Keratinocyte (primary cell): ENCODE data around the gene ZNF423. TPM values are rescaled to one million over a fixed set of nuclear protein-coding genes. Genes with fewer than 3 reads are reported as not detected.

Source experiments
- DNase-seq: peaks from one replicate; pipeline ENCODE4 v3.0.0-alpha.2; 2011; ENCODE audit warnings: low read depth, missing footprints, low spot score
- FAIRE-seq: peaks from 2 replicates; lab custom pipeline; 2011; peaks lifted over from hg19 to GRCh38; lab: Jason Lieb, UNC
- H2AFZ ChIP-seq: 2 replicates; pipeline ENCODE4 v1.6.0; 2012; ENCODE audit warnings: low read length, control low read depth, inconsistent platforms; ENCODE audit not compliant: control insufficient read depth
- H3K27ac ChIP-seq: 2 replicates; pipeline ENCODE4 v1.5.1; 2011; ENCODE audit warnings: low read length; ENCODE audit not compliant: control insufficient read depth, insufficient read depth
- H3K27me3 ChIP-seq: 3 replicates; pipeline ENCODE4 v1.6.0; 2011; ENCODE audit warnings: low read length; ENCODE audit not compliant: control insufficient read depth, insufficient read depth; ENCODE audit errors: extremely low read depth
- H3K36me3 ChIP-seq, 2 experiments: 2 replicates in 1 of 2; 3 replicates in 1 of 2; pipeline ENCODE4 v1.5.1; 2011; ENCODE audit warnings: low read length in 2 of 2, mild to moderate bottlenecking in 1 of 2; ENCODE audit not compliant: control insufficient read depth in 2 of 2, insufficient read depth in 2 of 2; ENCODE audit errors: extremely low read depth in 1 of 2
- H3K4me1 ChIP-seq: 3 replicates; pipeline ENCODE4 v1.5.1; 2011; ENCODE audit warnings: low read length; ENCODE audit not compliant: control insufficient read depth, insufficient read depth; ENCODE audit errors: extremely low read depth
- H3K4me2 ChIP-seq: 3 replicates; pipeline ENCODE4 v1.6.0; 2011; ENCODE audit warnings: low read depth, low read length; ENCODE audit not compliant: control insufficient read depth, insufficient read depth; ENCODE audit errors: extremely low read depth
- H3K4me3 ChIP-seq, 3 experiments: fragments of 200-600 bp in 1 of 3; sonication (generic) in 1 of 3; 2 replicates in 2 of 3; 3 replicates in 1 of 3; pipeline ENCODE4 v1.5.1; 2011 to 2016; ENCODE audit warnings: low read length in 3 of 3, mild to moderate bottlenecking in 3 of 3, control low read depth in 2 of 3, inconsistent platforms in 1 of 3, low read depth in 1 of 3, mixed read lengths in 1 of 3, mixed run types in 1 of 3, moderate library complexity in 1 of 3; ENCODE audit not compliant: control insufficient read depth in 2 of 3, insufficient read depth in 2 of 3; ENCODE audit errors: extremely low read depth in 1 of 3
- H3K79me2 ChIP-seq: 2 replicates; pipeline ENCODE4 v1.6.0; 2012; ENCODE audit warnings: low read length; ENCODE audit not compliant: control insufficient read depth, insufficient read depth
- H3K9ac ChIP-seq: 3 replicates; pipeline ENCODE4 v1.6.0; 2011; ENCODE audit warnings: low read length; ENCODE audit not compliant: control insufficient read depth, insufficient read depth; ENCODE audit errors: extremely low read depth
- H3K9me1 ChIP-seq: 3 replicates; pipeline ENCODE4 v1.6.0; 2011; ENCODE audit warnings: low read length; ENCODE audit not compliant: control insufficient read depth, insufficient read depth; ENCODE audit errors: extremely low read depth
- H3K9me3 ChIP-seq: 2 replicates; pipeline ENCODE4 v1.5.1; 2012; ENCODE audit warnings: low read depth, low read length; ENCODE audit not compliant: control insufficient read depth
- H4K20me1 ChIP-seq: 3 replicates; pipeline ENCODE4 v1.6.0; 2011; ENCODE audit warnings: low read length; ENCODE audit not compliant: control insufficient read depth, insufficient read depth; ENCODE audit errors: extremely low read depth
- EZH2 ChIP-seq: IDR thresholded peaks from one replicate; pipeline ENCODE4 v1.6.1; 2012; ENCODE audit warnings: inconsistent platforms, mild to moderate bottlenecking, low read length, moderate library complexity
- dilution Hi-C: fragments of 300-500 bp; cut with MboI; formaldehyde crosslinking; loops from one replicate; pipeline ENCODE4 v1.7.0; 2020; ENCODE audit warnings: low sequenced_read_pairs; ENCODE audit not compliant: extremely low pct_ligation_motif_present
- polyA plus RNA-seq, 5 experiments: library from polyadenylated mRNA; depleted of rRNA in 3 of 5; stranded (reverse) in 3 of 5; stranded (forward) in 1 of 5; unstranded in 1 of 5; fragments of >200 nt; gene quantifications; 1 replicate in 1 of 5; 2 replicates in 3 of 5; 3 replicates in 1 of 5; pipeline versions ENCODE4 v1.2.1 to v1.2.3, GENCODE V29; 2011 to 2012; ENCODE audit warnings: missing spikeins in 2 of 5, low read depth in 1 of 5, low replicate concordance in 1 of 5
- TF ChIP-seq, protein P1 (sequence below), 3 experiments: IDR thresholded peaks in 1 of 3; conservative IDR thresholded peaks in 1 of 3; optimal IDR thresholded peaks in 1 of 3; 2 replicates in 2 of 3; 3 replicates in 1 of 3; pipeline versions ENCODE3 to v1.5.1; 2011; ENCODE audit warnings: low read length in 3 of 3, mild to moderate bottlenecking in 3 of 3, moderate library complexity in 2 of 3, control low read depth in 1 of 3, inconsistent platforms in 1 of 3; ENCODE audit not compliant: insufficient read depth in 2 of 3; ENCODE audit errors: extremely low read depth in 1 of 3

ZNF423 gene
- polyA plus RNA-seq, 1 donor (not counting 4 experiments of a cell fraction or from before 2014, with no cell fraction given): 0.05 TPM

DNA sequence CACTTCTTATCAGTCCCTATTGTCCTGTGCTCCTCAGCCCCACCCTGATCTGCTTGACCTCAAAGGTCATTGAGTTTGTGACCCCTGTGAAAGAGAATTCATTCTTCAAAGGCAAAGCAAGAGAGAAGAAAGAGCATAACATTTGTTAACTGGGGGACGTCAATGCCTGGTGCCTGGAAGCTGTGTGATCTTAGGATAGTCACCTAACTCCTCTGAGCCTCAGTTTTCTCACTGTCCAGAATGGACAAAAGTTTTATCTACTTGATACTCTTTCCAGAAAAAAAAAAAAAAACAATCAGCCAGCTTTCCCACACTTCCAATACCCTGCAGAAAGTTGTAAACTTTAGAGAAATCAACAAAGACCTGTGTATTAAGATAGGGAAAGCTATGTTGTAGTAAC is 309.2 kb downstream of the ZNF423 start:
- no peak for DNase-seq
- H3K9ac ChIP-seq: no peak overlapping the region
- no peaks in the 10 kb centered on the region for H3K36me3 ChIP-seq
- TF ChIP-seq, protein P1, sequence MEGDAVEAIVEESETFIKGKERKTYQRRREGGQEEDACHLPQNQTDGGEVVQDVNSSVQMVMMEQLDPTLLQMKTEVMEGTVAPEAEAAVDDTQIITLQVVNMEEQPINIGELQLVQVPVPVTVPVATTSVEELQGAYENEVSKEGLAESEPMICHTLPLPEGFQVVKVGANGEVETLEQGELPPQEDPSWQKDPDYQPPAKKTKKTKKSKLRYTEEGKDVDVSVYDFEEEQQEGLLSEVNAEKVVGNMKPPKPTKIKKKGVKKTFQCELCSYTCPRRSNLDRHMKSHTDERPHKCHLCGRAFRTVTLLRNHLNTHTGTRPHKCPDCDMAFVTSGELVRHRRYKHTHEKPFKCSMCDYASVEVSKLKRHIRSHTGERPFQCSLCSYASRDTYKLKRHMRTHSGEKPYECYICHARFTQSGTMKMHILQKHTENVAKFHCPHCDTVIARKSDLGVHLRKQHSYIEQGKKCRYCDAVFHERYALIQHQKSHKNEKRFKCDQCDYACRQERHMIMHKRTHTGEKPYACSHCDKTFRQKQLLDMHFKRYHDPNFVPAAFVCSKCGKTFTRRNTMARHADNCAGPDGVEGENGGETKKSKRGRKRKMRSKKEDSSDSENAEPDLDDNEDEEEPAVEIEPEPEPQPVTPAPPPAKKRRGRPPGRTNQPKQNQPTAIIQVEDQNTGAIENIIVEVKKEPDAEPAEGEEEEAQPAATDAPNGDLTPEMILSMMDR (optimal IDR thresholded peaks at IDR 0.05 in 1 of 3, IDR thresholded peaks at IDR 0.05 in 1 of 3, conservative IDR thresholded peaks at IDR 0.05 in 1 of 3; ENCODE audit: extremely low read depth in 1 of 3, insufficient read depth in 2 of 3, low read length in 3 of 3): no peak
- TF ChIP-seq EZH2: no peak
- FAIRE-seq: no peak
- no peaks in the 10 kb centered on the region for H3K4me1 ChIP-seq
- dilution Hi-C loops: no loop called here
- no peaks in the 10 kb centered on the region for H3K79me2 ChIP-seq
- no peaks in the 10 kb centered on the region for H3K9me1 ChIP-seq
- no peaks in the 10 kb centered on the region for H4K20me1 ChIP-seq
- no peak overlapping the region for H3K4me3 ChIP-seq
- H2AFZ ChIP-seq: no peak overlapping the region
- no peaks in the 10 kb centered on the region for H3K27me3 ChIP-seq
- no peak overlapping the region for H3K4me2 ChIP-seq
- no peaks in the 10 kb centered on the region for H3K9me3 ChIP-seq
- H3K27ac ChIP-seq: no peak overlapping the region

DNA sequence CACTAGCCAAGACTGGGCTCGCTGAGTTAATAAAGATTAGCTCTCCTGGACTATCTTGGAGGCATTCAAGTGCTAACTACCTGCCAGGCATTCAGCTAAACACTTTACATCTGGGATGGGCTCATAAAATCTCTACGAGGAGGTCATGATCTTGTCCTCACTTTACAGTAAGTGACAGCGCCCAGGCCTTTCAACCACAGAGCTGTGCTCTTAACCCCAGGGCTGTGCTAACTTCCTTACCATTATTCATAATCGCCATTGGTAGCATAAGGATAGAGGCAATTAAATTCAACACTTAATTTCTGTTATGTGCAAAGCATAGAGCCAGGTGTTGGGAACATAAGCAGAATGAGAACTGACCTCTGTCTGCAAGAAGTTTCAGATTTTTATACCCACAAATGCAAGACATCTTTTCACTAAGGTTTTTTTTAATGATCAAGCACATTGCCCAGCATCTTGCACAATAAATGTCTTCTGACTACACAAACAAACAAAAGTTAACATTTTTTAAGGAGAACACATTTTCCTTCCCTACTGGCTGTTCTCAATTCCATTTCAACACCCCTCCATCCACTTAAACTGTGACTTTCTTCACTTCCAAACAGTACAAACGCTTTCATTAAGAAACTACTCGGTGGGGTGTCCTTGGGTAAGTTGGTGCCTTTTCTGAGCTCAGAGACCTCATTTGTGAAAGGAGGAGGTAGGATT is 310.0 kb downstream of the ZNF423 start:
- no peaks in the 10 kb centered on the region for H3K36me3 ChIP-seq
- no peak overlapping the region for H3K4me3 ChIP-seq
- no peak for DNase-seq
- H3K4me1 ChIP-seq: no peaks in the 10 kb centered on the region
- H3K27me3 ChIP-seq: no peaks in the 10 kb centered on the region
- no peak for FAIRE-seq
- no peaks in the 10 kb centered on the region for H3K9me3 ChIP-seq
- H4K20me1 ChIP-seq: no peaks in the 10 kb centered on the region
- H3K27ac ChIP-seq: no peak overlapping the region
- no peak for TF ChIP-seq EZH2
- TF ChIP-seq, protein P1 (optimal IDR thresholded peaks at IDR 0.05 in 1 of 3, IDR thresholded peaks at IDR 0.05 in 1 of 3, conservative IDR thresholded peaks at IDR 0.05 in 1 of 3; ENCODE audit: extremely low read depth in 1 of 3, insufficient read depth in 2 of 3, low read length in 3 of 3): no peak
- no peak overlapping the region for H2AFZ ChIP-seq
- H3K79me2 ChIP-seq: no peaks in the 10 kb centered on the region
- dilution Hi-C loops: no loop called here
- H3K9ac ChIP-seq: no peak overlapping the region
- no peak overlapping the region for H3K4me2 ChIP-seq
- no peaks in the 10 kb centered on the region for H3K9me1 ChIP-seq
